GM20431 (cell line): Measurements from ENCODE around the gene CLEC16A.

Experiments used
- in situ Hi-C: fragments of 300-500 bp; cut with MseI, MboI; formaldehyde crosslinking; loops from one replicate; pipeline ENCODE4 v1.15.0; 2020; ENCODE audit warnings: low sequenced_read_pairs; ENCODE audit not compliant: unreplicated experiment

The CLEC16A gene

GRCh38 chr16:11047939-11048800 lies 103.8 kb downstream of the CLEC16A start:
- in situ Hi-C loops = no loop called here

GRCh38 chr16:11049396-11050059 lies 105.2 kb downstream of the CLEC16A start:
- in situ Hi-C loops = no loop called here

DNA sequence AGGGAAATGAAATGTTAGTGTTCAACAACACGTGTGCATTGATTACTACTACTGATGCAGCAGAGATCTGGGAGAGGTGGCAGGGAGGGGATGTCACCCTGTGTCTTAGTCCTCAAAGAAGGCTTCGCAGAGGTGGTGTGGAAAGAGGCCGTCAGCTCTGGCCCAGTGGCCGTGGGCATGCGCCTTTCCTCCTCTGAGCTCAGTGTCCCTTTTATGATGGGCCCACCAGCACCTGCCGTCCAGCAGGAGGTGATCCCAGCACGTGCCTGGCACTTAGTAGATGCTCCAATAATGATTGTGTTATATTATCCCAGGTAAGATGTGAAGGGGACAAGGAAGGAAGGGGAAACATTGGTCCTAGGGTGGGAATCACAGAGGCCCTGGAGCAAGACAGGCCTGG lies 106.2 kb downstream of the CLEC16A start:
- in situ Hi-C loops = no loop called here

DNA sequence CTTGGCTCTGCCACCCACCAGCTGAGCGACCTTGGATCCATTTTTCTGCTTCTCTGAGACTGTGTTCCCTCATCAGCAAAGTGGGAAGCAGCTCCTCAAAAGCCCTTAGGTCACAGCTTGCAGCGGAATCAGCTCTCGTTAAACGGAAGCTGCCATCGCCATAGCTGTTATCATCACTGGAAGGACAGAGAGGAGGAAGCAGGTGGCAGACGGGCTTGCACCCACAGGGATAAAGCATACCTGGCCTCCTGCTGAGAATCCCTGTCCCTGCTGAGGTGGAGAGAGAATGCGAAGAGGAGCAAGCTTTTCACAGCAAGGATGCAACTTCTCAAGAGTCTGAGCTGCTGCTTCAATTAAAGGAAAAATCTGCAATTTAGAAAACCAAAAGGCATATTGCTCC lies 106.6 kb downstream of the CLEC16A start:
- in situ Hi-C loops = no loop called here

DNA sequence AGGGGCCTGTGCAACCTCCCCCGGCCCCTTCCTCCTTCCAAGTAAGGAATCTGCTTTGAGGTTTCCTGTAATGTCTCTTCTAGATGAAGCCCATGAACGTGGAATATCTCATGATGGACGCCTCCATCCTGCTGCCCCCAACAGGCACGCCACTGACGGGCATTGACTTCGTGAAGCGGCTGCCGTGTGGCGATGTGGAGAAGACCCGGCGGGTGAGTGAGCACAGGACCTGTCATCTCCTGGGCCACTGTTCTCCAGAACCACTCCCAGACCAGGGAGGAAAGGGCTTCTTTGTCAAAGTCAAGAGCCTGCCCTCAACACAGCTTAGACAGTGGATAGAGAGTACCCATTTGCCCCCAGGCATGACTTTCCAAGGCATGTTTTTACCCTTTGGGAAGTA lies 107.1 kb downstream of the CLEC16A start:
- in situ Hi-C loops = no loop called here

GRCh38 chr16:11051879-11052808 lies 107.8 kb downstream of the CLEC16A start:
- in situ Hi-C loops = no loop called here

- in situ Hi-C loops = no loop called here
Measured at GRCh38 chr16:11053916-11054460, 109.6 kb downstream of the CLEC16A start.

DNA sequence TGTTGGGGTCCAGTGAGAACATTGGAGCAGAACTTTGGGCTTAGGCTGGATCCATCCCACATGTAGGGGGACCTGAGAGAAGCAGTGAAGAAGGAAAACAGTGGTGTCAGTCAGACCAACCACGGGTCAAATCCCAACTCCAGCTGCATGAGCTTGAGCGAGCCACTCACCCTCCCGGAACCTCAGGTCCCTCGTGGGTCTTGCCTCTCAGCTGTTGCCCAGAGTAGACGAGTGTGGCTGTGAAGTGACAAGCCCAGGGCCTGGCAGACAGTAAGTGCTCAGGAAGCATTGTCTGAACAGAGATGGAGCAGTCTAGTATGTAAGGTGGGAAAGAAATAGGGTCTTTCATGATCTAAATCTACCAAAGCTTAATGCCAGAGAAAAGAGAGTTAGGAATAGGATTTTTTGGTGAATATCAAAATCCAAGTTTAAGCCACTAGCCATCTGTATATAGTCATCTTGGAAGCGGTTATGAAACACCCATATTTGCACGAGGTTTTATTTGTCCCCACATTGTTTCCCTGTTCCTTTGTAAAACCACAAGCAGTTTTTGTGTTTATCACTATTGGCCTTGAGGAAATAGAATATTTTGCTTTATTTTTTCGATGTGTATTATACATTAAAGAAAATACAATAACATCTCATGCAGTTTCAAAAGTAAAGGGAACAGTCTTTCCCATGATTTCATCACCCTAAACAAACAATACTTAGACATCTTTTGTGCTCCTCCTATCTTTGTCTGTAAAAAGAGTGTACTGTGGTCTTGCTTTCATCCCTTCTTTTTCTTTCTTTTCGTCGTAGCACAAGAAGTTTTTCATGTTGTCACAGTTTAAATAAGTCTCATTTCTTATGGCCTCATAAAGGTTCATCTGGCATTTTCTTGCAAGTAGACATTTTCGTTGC lies 112.0 kb downstream of the CLEC16A start:
- in situ Hi-C loops = no loop called here

- in situ Hi-C loops = no loop called here
Measured at GRCh38 chr16:11056993-11057649, 112.8 kb downstream of the CLEC16A start.

- in situ Hi-C loops = no loop called here
Measured at GRCh38 chr16:11057711-11058345, 113.5 kb downstream of the CLEC16A start.

GRCh38 chr16:11058832-11059231 lies 114.5 kb downstream of the CLEC16A start:
- in situ Hi-C loops = no loop called here

DNA sequence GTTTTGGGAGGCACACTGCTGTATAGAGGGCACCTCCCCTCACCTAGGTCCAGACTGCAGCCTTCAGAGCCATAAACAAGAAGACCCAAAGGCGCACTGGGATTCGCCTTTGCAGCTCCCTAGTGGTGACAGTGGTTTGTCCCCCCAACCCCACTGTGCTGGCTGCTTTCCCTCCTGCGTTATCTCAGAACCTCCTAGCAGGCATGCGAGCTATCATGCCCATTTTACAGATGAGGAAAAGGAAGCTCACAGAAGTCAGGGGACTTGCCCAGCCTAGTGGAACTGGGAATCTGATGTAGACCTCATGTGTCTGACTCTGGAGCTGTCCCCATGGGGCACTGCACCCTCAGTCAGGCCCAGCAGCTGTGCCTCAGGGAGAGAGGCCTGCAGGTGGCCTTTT lies 115.2 kb downstream of the CLEC16A start:
- in situ Hi-C loops = no loop called here

GRCh38 chr16:11060364-11060763 lies 116.0 kb downstream of the CLEC16A start:
- in situ Hi-C loops = no loop called here

GRCh38 chr16:11060842-11061241 lies 116.5 kb downstream of the CLEC16A start:
- in situ Hi-C loops = no loop called here

GRCh38 chr16:11061629-11062270 lies 117.4 kb downstream of the CLEC16A start:
- in situ Hi-C loops = no loop called here

DNA sequence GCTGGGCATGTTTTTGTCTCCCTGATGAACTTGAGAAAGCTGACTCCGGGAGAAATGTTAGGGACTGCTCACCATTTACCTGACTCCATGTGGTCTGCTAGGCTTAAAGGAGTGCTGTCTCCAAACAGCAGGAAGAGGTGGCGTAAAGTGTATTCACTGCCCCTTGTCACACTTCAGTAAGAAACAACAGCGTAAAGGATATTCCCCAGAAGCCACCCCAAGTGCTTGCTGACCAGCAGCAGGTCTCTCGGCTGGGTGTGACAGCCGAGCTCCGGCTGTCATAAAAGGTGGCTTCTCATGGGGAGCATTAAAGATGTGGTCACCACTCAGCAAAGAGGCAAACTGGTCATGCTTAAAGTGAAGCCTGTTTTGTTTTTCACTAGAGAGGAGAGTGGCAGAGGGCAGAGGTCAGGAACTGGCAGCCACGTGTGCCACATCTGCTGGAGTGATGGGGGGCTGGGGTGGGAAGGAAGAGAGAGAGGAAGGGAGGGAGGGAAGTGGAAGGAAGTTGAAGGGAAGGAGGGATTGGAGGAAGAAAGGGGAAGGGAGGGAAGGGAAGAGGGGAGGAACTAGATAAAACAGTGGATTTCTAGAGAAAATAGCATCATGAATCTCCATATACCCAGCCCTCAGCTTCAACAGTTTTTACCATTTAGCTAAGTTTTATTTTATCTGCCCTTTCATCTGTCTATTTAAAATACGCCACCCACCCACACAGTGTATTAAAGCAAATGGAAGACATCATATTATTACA lies 119.3 kb downstream of the CLEC16A start:
- in situ Hi-C loops = no loop called here

DNA sequence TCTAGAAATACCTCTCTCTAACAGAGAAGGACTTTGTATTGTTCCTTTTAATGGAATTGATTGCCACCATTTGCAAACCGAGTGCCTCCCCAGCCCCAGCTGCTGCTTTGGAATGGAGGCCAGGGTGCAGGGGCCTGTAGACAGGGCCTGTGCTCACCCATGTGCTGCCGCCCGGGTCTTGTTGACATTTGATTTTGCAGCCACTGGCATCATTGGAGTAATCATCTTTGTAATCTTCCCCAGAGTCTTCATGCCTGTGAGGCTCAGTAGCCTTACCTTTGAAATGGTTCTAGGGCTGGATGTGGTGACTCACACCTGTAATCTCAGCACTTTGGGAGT lies 119.8 kb downstream of the CLEC16A start:
- in situ Hi-C loops = no loop called here
